ENCODE results near the gene ZNF827.
"Not testable (repeated sequence)": the region's sequence is repeated elsewhere in the genome, so short reads cannot be mapped to it uniquely, and the experiment has no call there.

DNA sequence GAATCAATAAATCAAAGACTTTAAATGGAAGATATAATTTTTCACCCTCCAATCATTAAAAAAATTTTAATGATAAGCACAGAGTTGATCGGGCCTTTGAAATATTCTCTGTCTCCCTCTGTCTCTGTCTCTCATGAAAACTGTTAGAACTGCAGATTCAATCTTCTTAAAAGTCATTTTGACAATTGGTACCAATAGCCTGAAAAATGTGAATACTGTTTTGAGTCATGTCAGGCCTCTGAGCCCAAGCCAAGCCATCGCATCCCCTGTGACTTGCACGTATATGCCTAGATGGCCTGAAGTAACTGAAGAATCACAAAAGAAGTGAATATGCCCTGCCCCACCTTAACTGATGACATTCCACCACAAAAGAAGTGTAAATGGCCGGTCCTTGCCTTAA is 106.2 kb downstream of the ZNF827 start:
- TF ChIP-seq, protein P1, sequence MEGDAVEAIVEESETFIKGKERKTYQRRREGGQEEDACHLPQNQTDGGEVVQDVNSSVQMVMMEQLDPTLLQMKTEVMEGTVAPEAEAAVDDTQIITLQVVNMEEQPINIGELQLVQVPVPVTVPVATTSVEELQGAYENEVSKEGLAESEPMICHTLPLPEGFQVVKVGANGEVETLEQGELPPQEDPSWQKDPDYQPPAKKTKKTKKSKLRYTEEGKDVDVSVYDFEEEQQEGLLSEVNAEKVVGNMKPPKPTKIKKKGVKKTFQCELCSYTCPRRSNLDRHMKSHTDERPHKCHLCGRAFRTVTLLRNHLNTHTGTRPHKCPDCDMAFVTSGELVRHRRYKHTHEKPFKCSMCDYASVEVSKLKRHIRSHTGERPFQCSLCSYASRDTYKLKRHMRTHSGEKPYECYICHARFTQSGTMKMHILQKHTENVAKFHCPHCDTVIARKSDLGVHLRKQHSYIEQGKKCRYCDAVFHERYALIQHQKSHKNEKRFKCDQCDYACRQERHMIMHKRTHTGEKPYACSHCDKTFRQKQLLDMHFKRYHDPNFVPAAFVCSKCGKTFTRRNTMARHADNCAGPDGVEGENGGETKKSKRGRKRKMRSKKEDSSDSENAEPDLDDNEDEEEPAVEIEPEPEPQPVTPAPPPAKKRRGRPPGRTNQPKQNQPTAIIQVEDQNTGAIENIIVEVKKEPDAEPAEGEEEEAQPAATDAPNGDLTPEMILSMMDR (IDR thresholded peaks at IDR 0.05): not testable (repeated sequence)
- not testable (repeated sequence) for TF ChIP-seq POLR2A (IDR thresholded peaks at IDR 0.05)

Measured in lower leg skin (tissue), 3 donors.